ACC112 (cell line): ENCODE data around the gene RHBDF2.

ENCODE experiments used
- H2AFZ ChIP-seq: fragments of 200-600 bp; sonication (generic); one replicate; pipeline ENCODE4 v1.6.0; 2017; ENCODE audit warnings: antibody characterized with exemption, low read length; ENCODE audit not compliant: unreplicated experiment
- H3K27ac ChIP-seq: fragments of 200-600 bp; sonication (generic); 2 replicates; pipeline ENCODE4 v1.5.1; 2014; ENCODE audit warnings: low read depth, mild to moderate bottlenecking, antibody characterized with exemption, low read length, moderate library complexity
- H3K27me3 ChIP-seq: fragments of 200-600 bp; sonication (generic); 2 replicates; pipeline ENCODE4 v1.6.1; 2014; ENCODE audit warnings: mild to moderate bottlenecking, antibody characterized with exemption, low read length, moderate library complexity, mixed read lengths; ENCODE audit not compliant: insufficient read depth
- H3K36me3 ChIP-seq: fragments of 200-600 bp; sonication (generic); 2 replicates; pipeline ENCODE4 v1.6.1; 2016; ENCODE audit warnings: mild to moderate bottlenecking, antibody characterized with exemption, low read length, moderate library complexity, mixed read lengths; ENCODE audit not compliant: insufficient read depth
- H3K4me1 ChIP-seq: fragments of 200-600 bp; sonication (generic); one replicate; pipeline ENCODE4 v1.6.1; 2016; ENCODE audit warnings: low read length, mixed read lengths; ENCODE audit not compliant: insufficient read depth, unreplicated experiment, control insufficient read depth
- H3K4me3 ChIP-seq: fragments of 200-600 bp; sonication (generic); 2 replicates; pipeline ENCODE4 v1.5.1; 2014; ENCODE audit warnings: mild to moderate bottlenecking, low read depth, low read length
- H3K79me2 ChIP-seq: fragments of 200-600 bp; sonication (generic); one replicate; pipeline ENCODE4 v1.6.0; 2016; ENCODE audit warnings: low read length; ENCODE audit not compliant: control insufficient read depth, unreplicated experiment, insufficient read depth

Gene RHBDF2

GRCh38 chr17:76428511-76428910, 72.7 kb downstream of the RHBDF2 start:
- peaks cover 21% of the 10 kb centered on the region for H3K4me1 ChIP-seq
- H3K79me2 ChIP-seq, result peaks cover 57% of the 10 kb centered on the region
- H3K36me3 ChIP-seq, result no peaks in the 10 kb centered on the region
- no peak overlapping the region for H3K4me3 ChIP-seq
- H3K27ac ChIP-seq, result peak overlapping the region; percentile 34
- H2AFZ ChIP-seq, result no peak overlapping the region
- H3K27me3 ChIP-seq, result no peaks in the 10 kb centered on the region

- H3K79me2 ChIP-seq, result peaks cover 49% of the 10 kb centered on the region
Measured at GRCh38 chr17:76427501-76428231, 73.6 kb downstream of the RHBDF2 start.

GRCh38 chr17:76426853-76427252, 74.4 kb downstream of the RHBDF2 start:
- Histone ChIP-seq H3K27me3 (no peaks in the 10 kb centered on the region), H3K36me3 (no peaks in the 10 kb centered on the region), H3K4me3 (no peak overlapping the region), H2AFZ (no peak overlapping the region), H3K4me1 (peaks cover 21% of the 10 kb centered on the region), H3K79me2 (peaks cover 47% of the 10 kb centered on the region), H3K27ac (peak overlapping the region; percentile 34)

More at GRCh38 chr17:76427501-76428231, 73.6 kb downstream of the RHBDF2 start:
- no peak overlapping the region for H2AFZ ChIP-seq
- H3K4me1 ChIP-seq, result peaks cover 21% of the 10 kb centered on the region
- no peaks in the 10 kb centered on the region for H3K36me3 ChIP-seq
- no peak overlapping the region for H3K4me3 ChIP-seq
- no peaks in the 10 kb centered on the region for H3K27me3 ChIP-seq
- peak overlapping the region; percentile 34 for H3K27ac ChIP-seq

GRCh38 chr17:76422860-76423259, 78.4 kb downstream of the RHBDF2 start:
- no peak overlapping the region for H2AFZ ChIP-seq
- peaks cover 12% of the 10 kb centered on the region for H3K4me1 ChIP-seq
- H3K27me3 ChIP-seq, result no peaks in the 10 kb centered on the region
- no peak overlapping the region for H3K4me3 ChIP-seq
- no peaks in the 10 kb centered on the region for H3K36me3 ChIP-seq
- no peak overlapping the region for H3K27ac ChIP-seq
- H3K79me2 ChIP-seq, result peaks cover 42% of the 10 kb centered on the region

- H3K27me3 ChIP-seq, result no peaks in the 10 kb centered on the region
- no peak overlapping the region for H2AFZ ChIP-seq
- H3K4me1 ChIP-seq, result peaks cover 8% of the 10 kb centered on the region
- H3K4me3 ChIP-seq, result no peak overlapping the region
- H3K36me3 ChIP-seq, result no peaks in the 10 kb centered on the region
- H3K27ac ChIP-seq, result no peak overlapping the region
- peaks cover 43% of the 10 kb centered on the region for H3K79me2 ChIP-seq
Measured at GRCh38 chr17:76422406-76422805, 78.8 kb downstream of the RHBDF2 start.

GRCh38 chr17:76421044-76421407, 80.2 kb downstream of the RHBDF2 start:
- Histone ChIP-seq H3K27ac (no peak overlapping the region), H3K36me3 (no peaks in the 10 kb centered on the region), H3K27me3 (no peaks in the 10 kb centered on the region), H3K4me1 (no peaks in the 10 kb centered on the region), H3K79me2 (peaks cover 44% of the 10 kb centered on the region), H2AFZ (no peak overlapping the region), H3K4me3 (no peak overlapping the region)
